ENCODE data around the gene DCUN1D2.

GRCh38 chr13:113414335-113414734, 76.2 kb downstream of the DCUN1D2 start:
- TF ChIP-seq POLR2A (IDR thresholded peaks at IDR 0.05) (no peak), CTCF (IDR thresholded peaks at IDR 0.05) (no peak), POLR2AphosphoS5 (IDR thresholded peaks at IDR 0.05) (no peak)
